ENCODE data around the gene FBXL15. TPM values are rescaled to one million over a fixed set of nuclear protein-coding genes. Genes with fewer than 3 reads are reported as not detected.
A peak's percentile ranks its signal among the peaks of the same experiment; 100 is the strongest.

FBXL15 gene
- total and polyA plus RNA-seq, 9 of the 15 experiments (the other 6 are each of a cell fraction or from before 2014, with no cell fraction given), result 0.08 to 25.9 (median 3.5) TPM

DNA sequence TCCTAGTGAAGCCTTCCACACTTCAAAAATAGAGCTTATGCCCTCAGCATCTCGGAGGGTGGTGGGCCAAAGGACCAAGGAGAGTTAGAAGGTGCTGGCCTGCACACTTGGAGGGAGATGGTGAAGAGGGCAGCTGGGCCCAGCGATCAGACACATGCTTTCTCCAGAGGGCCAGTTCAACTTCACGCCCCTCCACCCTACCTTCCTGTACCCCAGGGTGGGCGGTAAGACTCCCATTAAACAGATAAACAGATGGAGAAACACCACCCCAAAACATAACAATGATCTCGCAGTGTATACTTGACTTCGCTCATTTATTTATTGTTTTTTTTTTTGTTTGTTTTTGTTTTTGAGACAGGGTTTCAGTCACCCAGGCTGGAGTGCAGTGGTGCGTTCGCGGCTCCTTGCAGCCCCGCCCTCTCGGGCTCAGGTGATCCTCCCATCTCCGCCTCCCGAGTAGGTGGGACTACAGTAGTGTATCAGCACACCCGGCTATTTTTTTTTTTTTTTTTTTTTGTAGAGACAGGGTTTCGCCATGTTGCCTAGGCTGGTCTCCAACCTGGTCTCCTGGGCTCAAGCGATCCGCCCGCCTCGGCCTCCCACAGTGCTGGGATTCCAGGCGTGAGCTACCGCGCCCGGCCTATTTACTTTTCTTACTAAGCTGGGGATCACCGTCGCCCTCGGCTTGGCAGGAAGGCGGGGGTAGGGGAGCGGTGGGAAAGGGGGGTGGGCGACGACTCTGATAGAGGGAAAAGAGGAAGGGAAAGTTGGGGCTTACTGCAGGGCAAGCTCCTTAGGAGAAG, 28.9 kb downstream of the FBXL15 start (continued):
- TF ChIP-seq, protein P1, sequence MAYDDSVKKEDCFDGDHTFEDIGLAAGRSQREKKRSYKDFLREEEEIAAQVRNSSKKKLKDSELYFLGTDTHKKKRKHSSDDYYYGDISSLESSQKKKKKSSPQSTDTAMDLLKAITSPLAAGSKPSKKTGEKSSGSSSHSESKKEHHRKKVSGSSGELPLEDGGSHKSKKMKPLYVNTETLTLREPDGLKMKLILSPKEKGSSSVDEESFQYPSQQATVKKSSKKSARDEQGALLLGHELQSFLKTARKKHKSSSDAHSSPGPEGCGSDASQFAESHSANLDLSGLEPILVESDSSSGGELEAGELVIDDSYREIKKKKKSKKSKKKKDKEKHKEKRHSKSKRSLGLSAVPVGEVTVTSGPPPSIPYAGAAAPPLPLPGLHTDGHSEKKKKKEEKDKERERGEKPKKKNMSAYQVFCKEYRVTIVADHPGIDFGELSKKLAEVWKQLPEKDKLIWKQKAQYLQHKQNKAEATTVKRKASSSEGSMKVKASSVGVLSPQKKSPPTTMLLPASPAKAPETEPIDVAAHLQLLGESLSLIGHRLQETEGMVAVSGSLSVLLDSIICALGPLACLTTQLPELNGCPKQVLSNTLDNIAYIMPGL (CRISPR knock-in tag; IDR thresholded peaks at IDR 0.05), result no peak
- TF ChIP-seq POLR2AphosphoS2 (IDR thresholded peaks at IDR 0.05; ENCODE audit: low read length), result 0 out of 2 replicates have a peak, but pooled peaks have one; percentile 25
- no peak for TF ChIP-seq TOE1 (IDR thresholded peaks at IDR 0.05; ENCODE audit: borderline replicate concordance)
- TF ChIP-seq TOE1 (CRISPR knock-in tag; IDR thresholded peaks at IDR 0.05; ENCODE audit: borderline replicate concordance, low read depth), result 0 out of 2 replicates have a peak, but pooled peaks have one; percentile 30
- TF ChIP-seq, protein P2, sequence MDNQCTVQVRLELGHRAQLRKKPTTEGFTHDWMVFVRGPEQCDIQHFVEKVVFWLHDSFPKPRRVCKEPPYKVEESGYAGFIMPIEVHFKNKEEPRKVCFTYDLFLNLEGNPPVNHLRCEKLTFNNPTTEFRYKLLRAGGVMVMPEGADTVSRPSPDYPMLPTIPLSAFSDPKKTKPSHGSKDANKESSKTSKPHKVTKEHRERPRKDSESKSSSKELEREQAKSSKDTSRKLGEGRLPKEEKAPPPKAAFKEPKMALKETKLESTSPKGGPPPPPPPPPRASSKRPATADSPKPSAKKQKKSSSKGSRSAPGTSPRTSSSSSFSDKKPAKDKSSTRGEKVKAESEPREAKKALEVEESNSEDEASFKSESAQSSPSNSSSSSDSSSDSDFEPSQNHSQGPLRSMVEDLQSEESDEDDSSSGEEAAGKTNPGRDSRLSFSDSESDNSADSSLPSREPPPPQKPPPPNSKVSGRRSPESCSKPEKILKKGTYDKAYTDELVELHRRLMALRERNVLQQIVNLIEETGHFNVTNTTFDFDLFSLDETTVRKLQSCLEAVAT (IDR thresholded peaks at IDR 0.05), result no peak
- no peak for TF ChIP-seq CEBPG (CRISPR knock-in tag; IDR thresholded peaks at IDR 0.05)
- TF ChIP-seq CEBPG (tag; conservative IDR thresholded peaks at IDR 0.05 in 1 of 2, IDR thresholded peaks at IDR 0.05 in 1 of 2), result no peak
- 0 out of 2 replicates have a peak, but pooled peaks have one; percentile 45 for TF ChIP-seq SP1 (CRISPR knock-in tag; IDR thresholded peaks at IDR 0.05)
- TF ChIP-seq THRAP3 (IDR thresholded peaks at IDR 0.05; ENCODE audit: borderline replicate concordance), result no peak
- no peak for TF ChIP-seq RHOXF2B (CRISPR knock-in tag; conservative IDR thresholded peaks at IDR 0.05)
- no peak for TF ChIP-seq NR2C2 (CRISPR knock-in tag; IDR thresholded peaks at IDR 0.05)
- TF ChIP-seq NR2C2 (tag; IDR thresholded peaks at IDR 0.05), result 0 out of 2 replicates have a peak, but pooled peaks have one; percentile 1
- TF ChIP-seq, protein P3, sequence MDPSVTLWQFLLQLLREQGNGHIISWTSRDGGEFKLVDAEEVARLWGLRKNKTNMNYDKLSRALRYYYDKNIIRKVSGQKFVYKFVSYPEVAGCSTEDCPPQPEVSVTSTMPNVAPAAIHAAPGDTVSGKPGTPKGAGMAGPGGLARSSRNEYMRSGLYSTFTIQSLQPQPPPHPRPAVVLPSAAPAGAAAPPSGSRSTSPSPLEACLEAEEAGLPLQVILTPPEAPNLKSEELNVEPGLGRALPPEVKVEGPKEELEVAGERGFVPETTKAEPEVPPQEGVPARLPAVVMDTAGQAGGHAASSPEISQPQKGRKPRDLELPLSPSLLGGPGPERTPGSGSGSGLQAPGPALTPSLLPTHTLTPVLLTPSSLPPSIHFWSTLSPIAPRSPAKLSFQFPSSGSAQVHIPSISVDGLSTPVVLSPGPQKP (CRISPR knock-in tag; IDR thresholded peaks at IDR 0.05), result no peak
- no peak for TF ChIP-seq SAFB2 (IDR thresholded peaks at IDR 0.05; ENCODE audit: borderline replicate concordance, low read depth, low read length, severe bottlenecking)
- no peak for TF ChIP-seq MEF2D (tag; conservative IDR thresholded peaks at IDR 0.05; ENCODE audit: low read depth)
- no peak for TF ChIP-seq ZNF699 (CRISPR knock-in tag; IDR thresholded peaks at IDR 0.05; ENCODE audit: insufficient replicate concordance)
- TF ChIP-seq HNRNPH1 (optimal IDR thresholded peaks at IDR 0.05; ENCODE audit: low read depth, low read length), result no peak
- TF ChIP-seq NFYB (IDR thresholded peaks at IDR 0.05; ENCODE audit: extremely low read depth, insufficient read length), result no peak
- no peak for TF ChIP-seq TARDBP (IDR thresholded peaks at IDR 0.05)
- TF ChIP-seq, protein P4, sequence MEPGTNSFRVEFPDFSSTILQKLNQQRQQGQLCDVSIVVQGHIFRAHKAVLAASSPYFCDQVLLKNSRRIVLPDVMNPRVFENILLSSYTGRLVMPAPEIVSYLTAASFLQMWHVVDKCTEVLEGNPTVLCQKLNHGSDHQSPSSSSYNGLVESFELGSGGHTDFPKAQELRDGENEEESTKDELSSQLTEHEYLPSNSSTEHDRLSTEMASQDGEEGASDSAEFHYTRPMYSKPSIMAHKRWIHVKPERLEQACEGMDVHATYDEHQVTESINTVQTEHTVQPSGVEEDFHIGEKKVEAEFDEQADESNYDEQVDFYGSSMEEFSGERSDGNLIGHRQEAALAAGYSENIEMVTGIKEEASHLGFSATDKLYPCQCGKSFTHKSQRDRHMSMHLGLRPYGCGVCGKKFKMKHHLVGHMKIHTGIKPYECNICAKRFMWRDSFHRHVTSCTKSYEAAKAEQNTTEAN (CRISPR knock-in tag; IDR thresholded peaks at IDR 0.05), result 0 out of 2 replicates have a peak, but pooled peaks have one; percentile 24
- no peak for TF ChIP-seq ZNF263 (CRISPR knock-in tag; IDR thresholded peaks at IDR 0.05; ENCODE audit: borderline replicate concordance)
